Fibroblast of lung (primary cell): Measurements from ENCODE around the gene ANK2.

Experiments
- EZH2 ChIP-seq: IDR thresholded peaks from 2 replicates; pipeline ENCODE4 v1.5.1; 2012; ENCODE audit warnings: low read length, control low read depth, mild to moderate bottlenecking; ENCODE audit errors: missing control alignments
- TF ChIP-seq, protein P1 (sequence below), 2 donors: IDR thresholded peaks in 1 of 2; conservative IDR thresholded peaks in 1 of 2; 1 replicate in 1 of 2; 2 replicates in 1 of 2; pipeline ENCODE4 v1.5.1; 2011 to 2012; ENCODE audit warnings: low read length in 2 of 2, control low read depth in 1 of 2, inconsistent platforms in 1 of 2, low read depth in 1 of 2, mild to moderate bottlenecking in 1 of 2

DNA sequence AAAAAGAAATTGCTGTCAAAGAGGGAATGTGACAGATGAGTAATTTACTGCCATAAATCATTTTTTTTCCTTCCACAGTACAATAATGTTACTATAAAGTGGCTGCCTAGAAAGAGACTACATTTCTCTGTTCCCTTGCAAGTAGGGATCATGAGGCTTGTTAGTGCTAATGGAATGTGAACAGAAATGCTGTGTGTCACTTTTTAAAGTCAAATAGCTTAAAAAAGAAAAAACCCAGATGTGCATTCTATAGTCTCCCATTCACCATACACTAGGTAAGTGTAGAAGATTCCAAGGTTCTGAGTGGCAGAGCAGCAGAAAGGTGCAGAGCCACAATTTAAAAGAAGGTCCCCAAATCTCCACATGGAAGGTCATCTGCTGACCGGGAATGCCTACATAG lies 383.7 kb downstream of the ANK2 start:
- TF ChIP-seq, protein P1, sequence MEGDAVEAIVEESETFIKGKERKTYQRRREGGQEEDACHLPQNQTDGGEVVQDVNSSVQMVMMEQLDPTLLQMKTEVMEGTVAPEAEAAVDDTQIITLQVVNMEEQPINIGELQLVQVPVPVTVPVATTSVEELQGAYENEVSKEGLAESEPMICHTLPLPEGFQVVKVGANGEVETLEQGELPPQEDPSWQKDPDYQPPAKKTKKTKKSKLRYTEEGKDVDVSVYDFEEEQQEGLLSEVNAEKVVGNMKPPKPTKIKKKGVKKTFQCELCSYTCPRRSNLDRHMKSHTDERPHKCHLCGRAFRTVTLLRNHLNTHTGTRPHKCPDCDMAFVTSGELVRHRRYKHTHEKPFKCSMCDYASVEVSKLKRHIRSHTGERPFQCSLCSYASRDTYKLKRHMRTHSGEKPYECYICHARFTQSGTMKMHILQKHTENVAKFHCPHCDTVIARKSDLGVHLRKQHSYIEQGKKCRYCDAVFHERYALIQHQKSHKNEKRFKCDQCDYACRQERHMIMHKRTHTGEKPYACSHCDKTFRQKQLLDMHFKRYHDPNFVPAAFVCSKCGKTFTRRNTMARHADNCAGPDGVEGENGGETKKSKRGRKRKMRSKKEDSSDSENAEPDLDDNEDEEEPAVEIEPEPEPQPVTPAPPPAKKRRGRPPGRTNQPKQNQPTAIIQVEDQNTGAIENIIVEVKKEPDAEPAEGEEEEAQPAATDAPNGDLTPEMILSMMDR (conservative IDR thresholded peaks at IDR 0.05 in 1 of 2, IDR thresholded peaks at IDR 0.05 in 1 of 2; ENCODE audit: low read depth in 1 of 2, low read length in 2 of 2) = no peak
- TF ChIP-seq EZH2 = no peak
